ENCODE data around the gene GPR137.

DNA sequence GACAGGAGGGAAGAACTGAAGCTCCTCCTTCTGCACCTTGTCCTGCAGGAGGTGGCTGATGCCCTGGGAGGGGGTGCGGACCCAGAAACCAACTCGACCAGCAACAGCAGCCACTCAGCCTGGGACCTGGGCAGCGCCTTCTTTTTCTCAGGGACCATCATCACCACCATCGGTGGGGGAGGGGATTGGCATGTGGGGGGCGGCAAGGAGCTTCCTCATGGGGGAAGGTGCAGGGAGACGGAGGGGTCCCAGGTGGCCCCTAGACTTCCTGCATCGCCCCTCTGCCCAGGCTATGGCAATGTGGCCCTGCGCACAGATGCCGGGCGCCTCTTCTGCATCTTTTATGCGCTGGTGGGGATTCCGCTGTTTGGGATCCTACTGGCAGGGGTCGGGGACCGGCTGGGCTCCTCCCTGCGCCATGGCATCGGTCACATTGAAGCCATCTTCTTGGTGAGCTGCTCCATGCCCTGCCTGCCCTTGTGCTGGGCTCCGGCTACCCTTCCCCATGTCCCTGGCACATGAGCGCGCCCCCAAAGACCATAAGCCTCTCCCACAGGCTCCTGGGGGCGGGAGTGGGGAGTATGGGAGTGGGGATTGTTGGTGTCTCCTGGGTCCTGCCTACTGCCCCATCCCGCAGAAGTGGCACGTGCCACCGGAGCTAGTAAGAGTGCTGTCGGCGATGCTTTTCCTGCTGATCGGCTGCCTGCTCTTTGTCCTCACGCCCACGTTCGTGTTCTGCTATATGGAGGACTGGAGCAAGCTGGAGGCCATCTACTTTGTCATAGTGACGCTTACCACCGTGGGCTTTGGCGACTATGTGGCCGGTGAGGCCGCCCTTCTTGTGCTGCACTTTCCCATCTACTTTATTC is 11.4 kb downstream of the GPR137 start:
- TF ChIP-seq EZH2 (IDR thresholded peaks at IDR 0.05), result no peak
- TF ChIP-seq POLR2AphosphoS5 (IDR thresholded peaks at IDR 0.05; ENCODE audit: borderline replicate concordance, low read depth, low read length), result no peak
- no peak for TF ChIP-seq FOXP2 (optimal IDR thresholded peaks at IDR 0.05; ENCODE audit: control extremely low read depth, extremely low read length, insufficient read depth)

Data from SK-N-MC (cell line).